KMS-11 (cell line): ENCODE data around the gene CFAP300.

ENCODE experiments used
- H2AFZ ChIP-seq: fragments of 200-600 bp; sonication (generic); 2 replicates; pipeline ENCODE4 v1.6.1; 2016; ENCODE audit warnings: antibody characterized with exemption, mixed run types, low read depth
- H3K27ac ChIP-seq: fragments of 200-600 bp; sonication (generic); 2 replicates; pipeline ENCODE4 v1.6.1; 2016; ENCODE audit warnings: mild to moderate bottlenecking, mixed run types
- H3K27me3 ChIP-seq: fragments of 200-600 bp; sonication (generic); 2 replicates; pipeline ENCODE4 v1.6.1; 2017; ENCODE audit warnings: mild to moderate bottlenecking, low read depth, mixed run types, moderate library complexity; ENCODE audit not compliant: insufficient read depth
- H3K36me3 ChIP-seq: fragments of 200-600 bp; sonication (generic); 2 replicates; pipeline ENCODE4 v1.6.1; 2017; ENCODE audit warnings: mild to moderate bottlenecking, mixed run types; ENCODE audit not compliant: insufficient read depth
- H3K4me1 ChIP-seq: fragments of 200-600 bp; sonication (generic); 2 replicates; pipeline ENCODE4 v1.6.1; 2016; ENCODE audit warnings: mild to moderate bottlenecking, low read depth, mixed run types; ENCODE audit not compliant: poor library complexity, severe bottlenecking
- H3K4me2 ChIP-seq: fragments of 200-600 bp; sonication (generic); 2 replicates; pipeline ENCODE4 v1.7.0; 2016; ENCODE audit warnings: mild to moderate bottlenecking, mixed run types
- H3K4me3 ChIP-seq: fragments of 200-600 bp; sonication (generic); IDR thresholded peaks from 2 replicates; pipeline ENCODE4 v1.6.1; 2017; ENCODE audit warnings: low read depth, low read length, mixed read lengths; ENCODE audit not compliant: insufficient read depth
- H3K79me2 ChIP-seq: fragments of 200-600 bp; sonication (generic); 2 replicates; pipeline ENCODE4 v1.6.1; 2016; ENCODE audit warnings: low read depth, mixed run types; ENCODE audit not compliant: insufficient read depth
- H3K9ac ChIP-seq: fragments of 200-600 bp; sonication (generic); 2 replicates; pipeline ENCODE4 v1.6.1; 2016; ENCODE audit warnings: mild to moderate bottlenecking, mixed run types
- H4K20me1 ChIP-seq: fragments of 200-600 bp; sonication (generic); 2 replicates; pipeline ENCODE4 v1.6.1; 2016; ENCODE audit warnings: mild to moderate bottlenecking, mixed run types; ENCODE audit not compliant: insufficient read depth
- CTCF ChIP-seq: fragments of 200-600 bp; sonication (generic); conservative IDR thresholded peaks from 2 replicates; pipeline ENCODE4 v1.6.1; 2017; ENCODE audit warnings: low read depth, mild to moderate bottlenecking, antibody characterized with exemption, low read length, moderate library complexity, mixed read lengths

The CFAP300 gene

GRCh38 chr11:102111011-102111786, 64.0 kb downstream of the CFAP300 start:
- H3K27ac ChIP-seq: no peak overlapping the region
- no peaks in the 10 kb centered on the region for H3K27me3 ChIP-seq
- no peaks in the 10 kb centered on the region for H3K79me2 ChIP-seq
- no peak overlapping the region for H3K4me2 ChIP-seq
- H2AFZ ChIP-seq: peak overlapping the region; percentile 92
- no peak for TF ChIP-seq CTCF
- H3K4me1 ChIP-seq: no peaks in the 10 kb centered on the region
- H3K9ac ChIP-seq: peak overlapping the region; percentile 50; the same call in 1 of the 2 replicates
- H4K20me1 ChIP-seq: no peaks in the 10 kb centered on the region
- no peaks in the 10 kb centered on the region for H3K36me3 ChIP-seq
- no peak overlapping the region for H3K4me3 ChIP-seq

- peak overlapping the region; percentile 92; the same call in 1 of the 2 replicates for H2AFZ ChIP-seq
- H3K9ac ChIP-seq: no peak overlapping the region
- H3K4me2 ChIP-seq: no peak overlapping the region
- no peak overlapping the region for H3K27ac ChIP-seq
- H3K79me2 ChIP-seq: no peaks in the 10 kb centered on the region
- H3K36me3 ChIP-seq: no peaks in the 10 kb centered on the region
- no peaks in the 10 kb centered on the region for H4K20me1 ChIP-seq
- H3K4me1 ChIP-seq: no peaks in the 10 kb centered on the region
- no peak overlapping the region for H3K4me3 ChIP-seq
- no peaks in the 10 kb centered on the region for H3K27me3 ChIP-seq
- TF ChIP-seq CTCF: no peak
Observed at GRCh38 chr11:102111787-102112508, 64.7 kb downstream of the CFAP300 start.

GRCh38 chr11:102112509-102112821, 65.2 kb downstream of the CFAP300 start:
- Histone ChIP-seq H3K9ac (no peak overlapping the region), H3K27me3 (no peaks in the 10 kb centered on the region), H3K36me3 (no peaks in the 10 kb centered on the region), H3K4me2 (no peak overlapping the region), H3K79me2 (no peaks in the 10 kb centered on the region), H2AFZ (no peak overlapping the region), H4K20me1 (no peaks in the 10 kb centered on the region), H3K4me3 (no peak overlapping the region), H3K4me1 (no peaks in the 10 kb centered on the region), H3K27ac (no peak overlapping the region)
- no peak for TF ChIP-seq CTCF

GRCh38 chr11:102114032-102114431, 66.8 kb downstream of the CFAP300 start:
- no peak overlapping the region for H2AFZ ChIP-seq
- H3K9ac ChIP-seq: no peak overlapping the region
- H3K4me1 ChIP-seq: no peaks in the 10 kb centered on the region
- no peak overlapping the region for H3K27ac ChIP-seq
- no peak for TF ChIP-seq CTCF
- no peaks in the 10 kb centered on the region for H3K36me3 ChIP-seq
- H3K4me3 ChIP-seq: no peak overlapping the region
- H4K20me1 ChIP-seq: no peaks in the 10 kb centered on the region
- H3K4me2 ChIP-seq: no peak overlapping the region
- no peaks in the 10 kb centered on the region for H3K27me3 ChIP-seq
- H3K79me2 ChIP-seq: no peaks in the 10 kb centered on the region
